ENCODE data around the gene PLCB1.
"Not testable (repeated sequence)": the region's sequence is repeated elsewhere in the genome, so short reads cannot be mapped to it uniquely, and the experiment has no call there.

PLCB1 gene

GRCh38 chr20:8811801-8812594 is 679.9 kb downstream of the PLCB1 start:
- no peak for TF ChIP-seq CTCF (IDR thresholded peaks at IDR 0.05; ENCODE audit: extremely low read depth, missing control alignments)
- no peak for DNase-seq (ENCODE audit: low spot score)

GRCh38 chr20:8812817-8813216 is 680.8 kb downstream of the PLCB1 start:
- no peak for TF ChIP-seq CTCF (IDR thresholded peaks at IDR 0.05; ENCODE audit: extremely low read depth, missing control alignments)
- no peak for DNase-seq (ENCODE audit: low spot score)

GRCh38 chr20:8815208-8815607 is 683.1 kb downstream of the PLCB1 start:
- TF ChIP-seq CTCF (IDR thresholded peaks at IDR 0.05; ENCODE audit: extremely low read depth, missing control alignments), result no peak
- no peak for DNase-seq (ENCODE audit: low spot score)

- DNase-seq (ENCODE audit: low spot score), result no peak
- TF ChIP-seq CTCF (IDR thresholded peaks at IDR 0.05; ENCODE audit: extremely low read depth, missing control alignments), result no peak
These were observed 697.2 kb downstream of the PLCB1 start for GRCh38 chr20:8829256-8829655.

GRCh38 chr20:8834294-8834693 is 702.2 kb downstream of the PLCB1 start:
- not testable (repeated sequence) for DNase-seq (ENCODE audit: low spot score)

GRCh38 chr20:8834851-8835250 is 702.8 kb downstream of the PLCB1 start:
- no peak for DNase-seq (ENCODE audit: low spot score)
- no peak for TF ChIP-seq CTCF (IDR thresholded peaks at IDR 0.05; ENCODE audit: extremely low read depth, missing control alignments)

GRCh38 chr20:8837396-8837795 is 705.3 kb downstream of the PLCB1 start:
- no peak for TF ChIP-seq CTCF (IDR thresholded peaks at IDR 0.05; ENCODE audit: extremely low read depth, missing control alignments)

GRCh38 chr20:8842525-8842924 is 710.5 kb downstream of the PLCB1 start:
- DNase-seq (ENCODE audit: low spot score), result no peak
- no peak for TF ChIP-seq CTCF (IDR thresholded peaks at IDR 0.05; ENCODE audit: extremely low read depth, missing control alignments)

More at GRCh38 chr20:8837396-8837795, 705.3 kb downstream of the PLCB1 start:
- no peak for DNase-seq (ENCODE audit: low spot score)

All from GM20000 (cell line).